ENCODE data around the gene DCLRE1C.

The DCLRE1C gene

GRCh38 chr10:14852236-14852635 is 101.7 kb downstream of the DCLRE1C start:
- DNase-seq (no peak), ATAC-seq (replicated peaks) (no peak)
- peaks cover 15 to 30% of the 10 kb centered on the region in 2 donors for H3K36me3 Mint-ChIP-seq
- no peak overlapping the region for H3K27ac Mint-ChIP-seq
- no peak overlapping the region for H3K4me3 Mint-ChIP-seq
- H3K9me3 Mint-ChIP-seq, result no peaks in the 10 kb centered on the region
- H3K27me3 Mint-ChIP-seq, result no peaks in the 10 kb centered on the region
- H3K4me1 Mint-ChIP-seq, result no peaks in the 10 kb centered on the region
